Stimulated activated CD4-positive, alpha-beta T cell treated with anti-CD3 and anti-CD28 coated beads, Interleukin-12 subunit alpha, Interleukin-12 subunit beta, amount 100 ng/mL, for 4 hours (primary cell): ENCODE measurements around the gene ZNF764.
A peak's percentile ranks its signal among the peaks of the same experiment; 100 is the strongest.
"Not testable (repeated sequence)": the region's sequence is repeated elsewhere in the genome, so short reads cannot be mapped to it uniquely, and the experiment has no call there.

Source experiments
- DNase-seq: peaks from one replicate; pipeline ENCODE4 v3.0.0-alpha.2; 2020

Gene ZNF764

GRCh38 chr16:30557957-30558788 lies at the start of gene ZNF764:
ZNF764 (minus strand) TSS chr16:30558374; CDS start chr16:30558182, 192 bp downstream.
- peak; percentile 92 for DNase-seq

DNA sequence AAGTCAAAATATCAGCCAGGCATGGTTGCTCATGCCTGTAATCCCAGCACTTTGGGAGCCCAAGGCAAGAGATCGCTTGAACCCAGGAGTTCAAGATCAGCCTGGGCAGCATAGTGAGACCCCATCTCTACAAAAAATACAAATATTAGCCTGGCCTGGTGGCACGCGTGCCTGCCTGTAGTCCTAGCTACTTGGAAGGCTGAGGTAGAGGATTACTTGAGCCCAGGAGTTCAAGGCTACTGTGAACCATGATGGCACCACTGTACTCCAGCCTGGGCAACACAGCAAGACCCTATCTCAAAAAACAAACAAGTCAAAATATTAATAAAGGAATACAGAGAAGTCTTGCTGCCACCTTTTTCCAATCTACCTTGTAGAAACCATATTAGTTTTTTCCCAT lies 47.8 kb upstream of the ZNF764 start:
- no peak for DNase-seq

GRCh38 chr16:30605158-30605557 lies 47.0 kb upstream of the ZNF764 start:
- DNase-seq = no peak

DNA sequence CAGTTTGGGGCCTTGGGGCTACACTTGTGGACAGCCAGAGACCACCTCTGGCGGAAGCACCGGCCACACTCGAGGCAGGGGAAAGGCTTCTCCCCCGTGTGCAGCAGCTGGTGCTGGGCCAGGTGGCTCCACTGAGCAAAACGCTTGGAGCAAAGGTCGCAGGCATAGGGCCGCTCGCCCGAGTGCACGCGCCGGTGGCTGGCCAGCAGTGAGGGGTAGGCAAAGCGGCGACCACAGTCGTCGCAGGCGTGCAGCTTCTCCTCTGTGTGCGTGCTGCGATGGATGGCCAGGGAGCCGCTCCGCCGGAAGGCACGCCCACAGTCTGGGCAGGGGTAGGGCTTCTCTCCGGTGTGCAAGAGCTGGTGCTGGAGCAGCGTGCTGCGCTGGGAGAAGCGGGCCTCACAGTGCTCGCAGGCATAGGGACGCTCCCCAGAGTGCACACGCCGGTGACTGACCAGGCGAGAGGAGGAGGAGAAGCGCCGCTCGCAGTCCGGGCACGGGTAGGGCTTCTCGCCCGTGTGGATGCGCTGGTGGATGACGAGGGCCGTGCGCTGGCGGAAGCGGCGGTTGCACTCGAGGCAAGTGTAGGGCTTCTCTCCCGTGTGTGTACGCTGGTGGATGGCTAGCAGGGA lies 46.3 kb upstream of the ZNF764 start:
- DNase-seq = no peak

DNA sequence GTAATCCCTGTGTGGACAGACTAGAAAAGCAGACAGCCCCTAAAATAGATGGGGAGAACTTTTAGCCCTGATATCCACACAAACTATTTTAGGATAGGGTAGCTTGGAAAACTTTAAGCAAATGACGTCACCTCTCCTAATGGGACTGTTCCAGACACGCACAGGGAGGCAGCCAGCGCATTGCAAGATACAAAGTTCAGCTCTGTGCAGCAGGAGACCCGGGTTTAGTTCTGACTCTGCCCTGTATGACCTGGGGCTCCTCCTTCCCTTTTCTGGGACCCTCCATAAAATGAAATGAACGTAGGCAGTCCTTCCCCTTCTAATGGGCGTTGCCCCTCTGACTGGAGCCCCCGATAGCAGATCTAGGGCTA lies 45.8 kb upstream of the ZNF764 start:
- DNase-seq = no peak

GRCh38 chr16:30602616-30603277 lies 44.6 kb upstream of the ZNF764 start:
- DNase-seq = no peak

- DNase-seq = no peak
Observed at GRCh38 chr16:30601966-30602365, 43.8 kb upstream of the ZNF764 start.

DNA sequence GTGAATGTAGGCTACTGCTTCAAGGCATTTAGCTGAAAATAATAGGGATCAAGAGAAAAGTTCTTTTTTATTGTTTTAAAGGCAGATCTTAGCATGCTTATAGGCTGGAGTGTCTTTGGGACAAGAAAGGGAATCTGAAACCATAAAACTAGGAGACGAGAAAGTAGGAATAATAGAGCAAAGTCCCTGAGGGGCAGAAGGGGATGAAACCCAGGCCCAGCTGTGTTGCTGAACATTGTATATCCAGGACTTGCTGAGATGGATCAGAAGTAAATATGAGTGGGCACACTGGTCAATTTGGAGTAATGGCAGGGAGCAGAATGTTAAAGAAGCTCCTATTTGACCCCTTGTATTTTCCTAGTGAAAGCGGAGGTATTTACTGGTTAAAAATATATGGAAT lies 42.8 kb upstream of the ZNF764 start:
- DNase-seq = no peak

DNA sequence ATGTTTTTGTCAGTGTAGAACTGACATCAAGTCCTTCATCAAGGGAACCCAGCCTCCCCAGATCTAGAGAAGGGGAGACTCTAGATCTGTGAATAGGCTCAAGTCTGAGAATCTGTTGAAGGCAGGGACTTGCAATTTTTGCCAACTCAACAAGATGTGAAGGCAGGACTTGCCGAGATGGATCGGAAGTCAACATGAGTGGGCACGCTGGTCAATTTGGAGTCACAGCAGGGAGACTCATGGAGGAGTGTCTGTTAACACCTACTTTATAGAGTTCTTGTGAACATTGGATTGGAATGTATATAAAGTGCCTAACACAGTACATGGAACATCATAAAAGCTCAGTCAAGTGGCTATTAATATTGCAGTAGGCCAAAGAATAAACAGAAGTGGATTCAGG lies 42.0 kb upstream of the ZNF764 start:
- DNase-seq = no peak

- no peak for DNase-seq
Observed at GRCh38 chr16:30592871-30593270, 34.7 kb upstream of the ZNF764 start.

- not testable (repeated sequence) for DNase-seq
Observed at GRCh38 chr16:30590869-30591268, 32.7 kb upstream of the ZNF764 start.

DNA sequence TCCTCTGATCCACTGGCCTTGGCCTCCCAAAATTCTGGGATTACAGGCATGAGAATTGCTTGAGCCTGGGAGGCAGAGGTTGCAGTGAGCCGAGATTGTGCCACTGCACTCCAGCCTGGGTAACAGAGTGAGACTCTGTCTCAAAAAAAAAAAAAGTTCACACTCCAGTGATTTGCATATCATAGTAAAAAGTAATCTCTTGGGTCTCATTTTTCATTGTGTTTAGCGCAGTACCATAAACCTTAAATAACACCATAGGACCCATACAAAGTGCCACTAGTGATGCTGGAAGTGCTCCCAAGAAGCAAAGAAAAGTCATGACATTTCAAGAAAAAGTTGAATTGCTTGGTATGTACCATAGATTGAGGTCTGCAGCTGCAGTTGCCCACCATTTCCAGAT lies 31.4 kb upstream of the ZNF764 start:
- not testable (repeated sequence) for DNase-seq

DNA sequence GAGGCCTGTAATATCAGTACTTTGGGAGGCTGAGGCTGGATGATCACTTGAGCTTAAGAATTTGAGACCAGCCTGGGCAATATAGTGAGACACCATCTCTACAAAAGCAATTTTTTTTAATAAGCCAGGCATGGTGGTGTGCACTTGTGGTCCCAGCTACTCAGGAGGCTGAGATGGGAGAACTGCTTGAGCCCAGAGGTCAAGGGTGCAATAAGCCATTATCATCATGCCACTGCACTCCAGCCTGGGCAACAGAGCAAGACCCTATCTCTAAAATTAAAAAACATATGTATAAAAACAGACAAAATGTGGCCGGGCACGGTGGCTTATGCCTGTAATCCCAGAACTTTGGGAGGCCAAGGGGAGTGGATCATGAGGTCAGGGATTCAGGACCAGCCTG lies 30.5 kb upstream of the ZNF764 start:
- no peak for DNase-seq

DNA sequence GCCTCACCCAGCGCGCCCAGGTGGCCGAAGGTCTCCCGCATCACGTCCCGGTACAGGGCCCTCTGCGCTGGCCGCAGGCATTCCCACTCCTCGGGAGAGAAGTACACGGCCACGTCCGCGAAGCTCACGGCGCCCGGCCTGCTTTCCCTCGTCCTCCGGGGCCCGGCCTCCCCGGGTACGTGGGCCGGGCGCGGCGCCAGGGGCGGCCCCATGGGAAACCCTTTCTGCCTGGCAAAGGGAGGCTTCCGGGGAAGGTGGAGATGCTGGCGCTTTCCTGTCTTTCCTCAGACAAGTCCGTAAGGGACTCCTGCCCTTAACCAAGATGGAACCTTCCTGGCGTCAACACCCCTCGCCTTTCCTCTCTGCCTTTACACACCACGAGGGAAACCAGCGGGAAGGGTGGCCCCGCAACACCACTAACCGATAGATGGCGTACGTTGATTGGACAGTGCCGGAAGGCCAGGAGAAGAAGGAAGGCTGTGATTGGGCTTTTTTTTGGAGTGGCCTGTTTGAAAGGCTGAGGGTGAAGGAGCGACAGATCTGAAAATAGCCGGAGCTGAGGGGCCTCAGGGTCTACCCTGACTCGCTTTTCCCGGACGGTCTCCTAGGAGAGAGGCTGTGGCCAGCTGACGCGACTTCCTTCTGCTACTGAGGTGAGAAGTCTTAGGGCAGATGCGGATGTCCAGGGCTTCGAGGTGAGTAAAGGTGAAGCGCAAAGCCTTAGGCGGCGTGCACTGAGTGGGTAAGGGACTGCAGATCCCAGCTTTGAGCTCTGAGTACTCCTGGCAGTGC lies 27.4 kb upstream of the ZNF764 start, which contains the start of gene ZNF785:
TSS of gene ZNF785 (minus strand) at position 298 of the 792 bp plus-strand sequence. CDS start at position 212, 86 bp downstream.
- DNase-seq = peak; percentile 83

- peak; percentile 17 for DNase-seq
Observed at GRCh38 chr16:30585022-30585399, 26.8 kb upstream of the ZNF764 start.

DNA sequence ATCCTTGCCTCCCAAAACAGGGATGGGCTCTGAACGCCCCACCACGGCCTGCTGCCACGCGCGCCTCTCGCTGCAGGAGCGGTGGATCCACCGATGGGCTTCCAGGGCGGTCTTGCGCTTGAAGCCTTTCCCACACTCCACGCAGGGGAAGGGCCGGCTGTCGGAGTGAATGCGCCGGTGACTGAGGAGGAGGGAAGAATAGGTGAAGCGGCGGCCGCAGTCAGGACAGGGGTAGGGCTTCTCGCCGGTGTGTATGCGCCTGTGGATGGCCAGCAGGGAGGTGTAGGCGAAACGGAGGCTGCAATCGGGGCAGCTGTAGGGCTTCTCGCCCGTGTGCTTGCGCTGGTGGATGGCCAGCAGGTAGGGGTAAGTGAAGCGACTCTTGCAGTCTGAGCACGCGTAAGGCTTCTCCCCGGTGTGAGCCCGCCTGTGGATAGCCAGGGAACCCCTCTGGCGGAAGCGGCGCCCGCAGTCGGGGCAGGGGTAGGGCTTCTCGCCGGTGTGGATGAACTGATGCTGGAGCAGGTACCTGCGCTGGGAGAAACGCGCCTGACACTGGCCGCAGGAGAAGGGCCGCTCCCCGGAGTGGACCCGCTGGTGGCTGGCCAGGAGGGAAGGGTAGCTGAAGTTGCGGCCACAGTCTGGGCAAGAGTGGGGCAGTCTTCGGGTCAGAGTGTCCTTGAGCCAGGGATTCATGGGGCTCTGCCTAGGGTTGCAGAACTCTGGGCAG lies 24.6 kb upstream of the ZNF764 start:
- DNase-seq = no peak

GRCh38 chr16:30581457-30581856 lies 23.3 kb upstream of the ZNF764 start:
- DNase-seq = no peak

DNA sequence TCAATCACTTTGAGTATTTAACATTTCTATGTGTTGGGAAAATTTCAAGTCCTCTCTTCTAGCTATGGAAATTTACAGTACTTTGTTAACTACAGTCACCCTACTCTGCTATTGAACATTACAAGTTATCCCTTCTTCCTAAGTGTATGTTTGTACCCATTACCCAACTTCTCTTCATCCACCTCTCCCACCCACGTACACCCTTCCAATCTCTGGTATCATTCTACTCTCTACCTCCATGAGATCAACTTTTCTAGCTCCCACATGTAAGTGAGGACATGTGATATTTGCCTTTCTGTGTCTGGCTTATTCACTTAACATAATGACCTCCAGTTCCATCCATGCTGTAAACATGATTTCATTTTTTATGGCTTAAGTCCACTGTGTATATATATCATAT lies 16.5 kb upstream of the ZNF764 start:
- no peak for DNase-seq

GRCh38 chr16:30571445-30572322 lies 13.5 kb upstream of the ZNF764 start, which contains the start of gene ZNF688:
ZNF688 (minus strand) TSS chr16:30571714; CDS start chr16:30571629, 85 bp downstream.
- DNase-seq = peak; percentile 88

DNA sequence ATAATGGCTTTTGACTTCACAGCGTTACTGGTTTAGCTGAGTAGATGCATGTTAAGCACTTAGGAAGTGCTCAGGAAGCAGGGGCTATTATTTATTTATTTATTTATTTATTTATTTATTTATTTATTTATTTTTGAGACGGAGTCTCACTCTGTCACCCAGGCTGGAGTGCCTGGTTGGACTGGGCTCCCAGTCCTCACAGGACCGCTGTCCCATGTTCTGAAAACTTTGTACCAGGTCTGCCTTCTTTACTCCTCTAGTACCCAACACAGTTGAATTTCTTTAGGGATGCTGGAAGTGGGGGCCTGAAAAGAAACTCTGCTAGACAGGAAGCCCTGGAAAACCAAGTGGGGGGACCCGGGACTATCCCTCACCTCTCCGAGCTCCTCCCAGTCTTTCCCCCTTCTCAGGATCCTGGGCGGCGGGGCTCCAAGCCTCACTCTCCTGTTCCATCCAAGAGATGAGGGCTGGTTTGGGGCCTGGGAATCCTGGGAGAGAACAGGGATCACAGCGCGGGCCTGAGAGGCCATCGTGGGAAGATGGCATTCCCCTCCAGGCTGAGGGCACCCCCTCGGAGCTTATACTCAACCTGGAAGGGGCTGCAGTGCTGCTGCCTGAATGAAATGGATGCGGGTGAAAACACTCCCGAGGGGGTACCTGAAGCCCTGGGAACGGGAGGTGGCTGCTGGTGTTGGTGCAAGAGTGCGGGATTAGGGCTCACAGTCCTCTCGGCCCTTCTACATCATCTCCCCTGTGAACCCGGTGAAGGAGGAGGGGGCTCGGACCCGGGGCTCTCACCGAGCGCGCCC lies 12.7 kb upstream of the ZNF764 start:
- DNase-seq = no peak
